PFSK-1 (cell line): ENCODE results near the gene ARHGEF19.

Experiments used
- POLR2AphosphoS5 ChIP-seq: IDR thresholded peaks from 2 replicates; pipeline ENCODE4 v1.6.1; 2012; ENCODE audit warnings: low read depth, mild to moderate bottlenecking, control low read depth, low read length, moderate library complexity
- TAF1 ChIP-seq: IDR thresholded peaks from 2 replicates; pipeline ENCODE4 v1.6.1; 2012; ENCODE audit warnings: low read length, control low read depth, borderline replicate concordance; ENCODE audit not compliant: insufficient read depth

DNA sequence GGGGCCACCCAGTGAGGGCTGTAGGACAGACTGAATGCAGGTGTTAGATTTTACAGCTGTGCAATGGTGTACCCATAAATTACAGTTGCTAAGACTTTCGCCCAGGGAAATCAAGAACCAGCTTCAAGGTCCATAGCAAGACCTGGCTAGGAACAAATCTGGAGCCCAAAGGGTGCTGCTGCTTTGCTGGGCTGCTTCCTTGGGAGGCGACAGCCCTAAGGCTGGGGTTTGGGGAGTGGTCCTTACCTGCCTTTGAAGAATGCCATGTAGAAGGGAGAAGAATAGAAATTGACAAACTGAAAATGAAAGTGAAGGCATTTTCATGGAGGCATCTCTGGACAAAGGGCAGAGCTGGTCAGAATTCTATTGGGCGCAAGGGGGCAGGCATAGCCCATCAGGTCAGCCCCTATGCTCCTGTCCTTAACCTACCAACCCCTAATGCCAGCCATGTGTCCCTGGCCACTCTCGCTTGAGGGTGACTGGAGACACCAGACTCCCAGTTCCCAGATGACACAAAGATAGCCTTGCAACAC lies 7.6 kb upstream of the ARHGEF19 start:
- TF ChIP-seq POLR2AphosphoS5 (no peak), TAF1 (no peak)
